Left ventricle myocardium superior (tissue), 1 donor: ENCODE data around the gene GFI1B. TPM values are rescaled to one million over a fixed set of nuclear protein-coding genes. Genes with fewer than 3 reads are reported as not detected.

ENCODE experiments used
- ATAC-seq: fragments of 200-7000 bp; cut with Tn5 transposase; one replicate; pipeline ENCODE4 v1.9.1; 2020; ENCODE audit warnings: mild to moderate bottlenecking, moderate library complexity
- DNase-seq: peaks from one replicate; pipeline ENCODE4 v3.0.0-alpha.2; 2020
- intact Hi-C: fragments of 100-400 bp; cut with micrococcal nuclease; formaldehyde crosslinking; loops from one replicate; pipeline ENCODE4 v1.11.0; 2022
- long read RNA-seq: library from polyadenylated mRNA; unstranded; transcript quantifications from one replicate; pipeline ENCODE4 v2.0.0, GENCODE V29; 2021
- total RNA-seq: library from RNA; stranded (reverse); fragmentation: NEBNext Ultra II Directional; extraction: Animal tissue kit (Norgen Biotek cat#: 25700); gene quantifications from one replicate; pipeline ENCODE4 v1.2.1, GENCODE V29; 2021
- donor health status: DM: no; HTN: yes; CAD: no; lungs with severe emphysema.

Gene GFI1B
- total RNA-seq = 0.25 TPM
- long read RNA-seq = 0 reads

DNA sequence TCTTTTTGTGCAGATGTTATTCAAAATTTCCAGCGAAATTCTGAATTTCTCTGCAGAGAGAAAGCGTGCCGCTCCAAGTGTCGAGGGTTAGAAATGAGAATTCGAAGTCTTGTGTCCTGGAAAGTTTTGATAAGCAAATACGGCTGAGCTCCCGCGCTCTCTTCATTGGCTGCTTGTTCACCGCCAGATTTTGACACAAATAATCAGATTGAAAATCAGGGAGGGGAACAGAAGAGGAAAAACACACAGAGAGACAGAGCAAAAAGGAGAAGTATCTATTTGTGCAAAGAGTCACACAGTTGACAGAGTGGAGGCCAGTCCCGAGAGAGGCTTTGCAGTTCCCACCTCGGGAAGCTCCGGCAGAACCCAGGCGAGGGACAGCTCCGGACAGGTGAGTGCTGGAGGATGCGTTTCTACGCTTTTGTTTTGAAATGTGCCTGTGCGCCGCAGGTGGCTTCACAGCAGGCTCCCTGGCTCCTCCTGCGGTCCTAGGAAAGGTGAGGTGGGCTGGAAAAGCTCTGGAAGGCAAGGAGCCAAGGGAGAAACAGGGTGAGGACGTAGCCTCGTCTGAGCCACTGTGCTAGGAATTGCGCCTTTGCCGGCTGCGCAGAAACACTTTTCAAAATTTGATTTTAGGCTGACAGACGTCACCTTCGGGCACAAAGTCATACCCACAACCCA lies at the start of gene GFI1B:
Gene GFI1B, plus strand, starts transcription at position 244 of the 681 bp plus-strand sequence. CDS start 7,985 bp downstream, outside the sequence.
- ATAC-seq (peak; percentile 15), DNase-seq (no peak)
- intact Hi-C loops = no loop called here

DNA sequence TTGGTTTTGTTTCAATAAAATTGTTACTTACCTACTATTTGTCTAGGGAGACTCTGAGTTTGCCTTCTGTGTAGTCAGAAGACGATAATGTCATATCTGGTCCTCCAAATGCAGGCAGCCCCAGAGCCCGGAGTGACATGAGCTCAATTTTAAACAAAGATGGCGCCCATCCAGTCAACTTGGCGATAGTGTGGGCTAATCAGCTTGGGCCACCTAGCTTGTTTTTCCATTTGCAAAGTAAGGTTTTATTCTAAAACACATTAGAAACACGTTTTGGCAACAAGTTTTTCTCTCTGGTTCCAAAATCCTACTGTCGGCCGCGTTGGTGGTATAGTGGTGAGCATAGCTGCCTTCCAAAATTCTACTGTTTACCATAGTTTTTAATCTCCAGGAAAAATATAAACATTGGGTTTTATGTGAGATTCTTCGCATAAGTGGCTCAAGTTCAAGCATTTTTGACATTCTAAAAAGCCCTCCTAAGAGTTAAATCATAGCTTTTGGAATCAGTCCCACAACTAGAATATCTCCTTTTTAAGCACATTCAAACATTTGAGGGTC lies 47.2 kb upstream of the GFI1B start:
- ATAC-seq (no peak), DNase-seq (no peak)
- intact Hi-C loops = no loop called here

DNA sequence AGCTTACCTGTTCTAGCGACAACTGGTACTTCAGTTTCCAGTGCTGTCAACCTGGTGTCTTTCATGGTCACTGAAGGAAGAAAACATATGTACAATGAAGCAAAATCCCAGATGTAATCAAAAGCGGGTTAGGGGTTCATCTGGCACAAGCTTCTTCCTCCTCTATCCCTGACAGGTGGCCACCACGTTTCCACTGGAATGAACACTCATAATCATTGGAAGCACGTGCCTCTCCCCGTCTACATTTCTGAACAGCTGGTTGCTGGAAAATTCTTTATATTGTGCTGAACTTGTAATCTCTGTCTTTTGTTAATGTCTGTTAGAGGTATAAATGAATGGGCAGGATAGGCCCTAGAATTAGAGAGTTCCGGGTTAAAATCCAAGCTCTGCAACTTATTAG lies 43.5 kb upstream of the GFI1B start:
- DNase-seq (no peak), ATAC-seq (no peak)
- intact Hi-C loops = no loop called here

DNA sequence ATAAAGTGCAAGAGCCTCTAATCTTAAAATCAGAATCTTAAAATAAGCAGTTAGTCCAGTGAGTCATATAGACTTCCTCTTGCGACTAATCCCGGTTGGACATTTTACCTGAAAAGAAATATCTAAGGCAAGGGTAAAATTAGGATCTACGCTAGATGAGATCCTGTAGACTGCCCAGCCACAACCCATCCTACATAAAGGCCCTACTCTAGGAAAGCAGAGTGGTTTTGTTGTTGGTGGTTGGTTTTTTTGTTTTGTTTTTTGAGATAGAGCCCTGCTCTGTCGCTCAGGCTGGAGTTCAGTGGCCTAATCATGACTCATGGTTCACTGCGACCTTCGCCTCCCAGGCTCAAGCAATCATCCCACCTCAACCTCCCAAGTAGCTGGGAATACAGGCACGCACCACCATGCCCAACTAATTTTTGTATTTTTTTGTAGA lies 41.0 kb upstream of the GFI1B start:
- intact Hi-C loops = no loop called here
- DNase-seq (no peak), ATAC-seq (no peak)

DNA sequence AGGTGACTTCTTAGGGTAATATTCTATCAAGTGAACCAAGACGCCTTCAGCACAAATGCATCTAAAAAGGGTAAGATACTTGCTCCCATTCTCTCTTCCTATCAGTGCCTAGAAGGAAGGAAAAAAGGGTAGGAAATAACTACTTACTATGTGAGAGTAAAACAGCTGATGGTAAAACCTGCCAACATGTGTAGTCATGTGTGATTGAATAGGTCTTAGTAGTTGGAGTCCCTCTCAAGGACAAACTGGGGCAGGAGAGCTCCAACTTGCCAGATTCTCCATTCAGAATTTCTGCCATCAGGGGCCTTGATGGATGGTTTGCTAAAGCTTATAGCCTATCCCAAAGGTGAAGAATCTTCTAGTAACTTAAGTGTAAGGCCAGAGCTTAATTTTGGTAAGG lies 39.3 kb upstream of the GFI1B start:
- no peak for DNase-seq
- no peak for ATAC-seq
- intact Hi-C loops = no loop called here

DNA sequence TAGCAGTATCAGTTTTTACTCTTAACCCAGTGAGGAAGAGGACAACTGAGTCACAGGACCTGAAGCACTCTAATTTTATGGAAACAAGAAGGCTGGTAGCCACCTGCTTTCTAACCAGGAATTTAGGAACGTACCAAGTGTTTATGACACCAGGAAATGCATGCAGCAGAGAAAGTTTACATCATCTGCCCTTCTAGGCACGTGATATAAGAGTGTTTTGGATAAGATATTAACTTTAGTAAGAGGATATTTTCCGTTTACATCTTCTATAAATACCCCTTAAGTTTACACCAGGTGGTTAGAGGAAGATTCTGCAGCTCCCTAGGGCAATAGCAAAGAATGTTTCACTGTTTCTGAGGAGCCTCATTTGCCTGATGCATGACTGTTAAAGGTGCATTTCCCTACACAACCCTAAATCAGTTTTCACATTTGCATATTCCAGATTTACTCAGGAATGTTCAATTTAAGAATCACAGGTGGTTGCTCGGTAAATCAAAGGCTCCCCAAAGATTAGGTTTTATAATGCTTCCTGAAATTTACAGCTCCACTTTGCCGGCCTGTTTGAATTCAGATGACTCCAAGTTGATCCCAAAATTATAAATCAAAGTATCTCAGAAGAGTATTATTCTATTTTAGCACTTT lies 35.8 kb upstream of the GFI1B start:
- intact Hi-C loops = no loop called here
- DNase-seq (no peak), ATAC-seq (no peak)

DNA sequence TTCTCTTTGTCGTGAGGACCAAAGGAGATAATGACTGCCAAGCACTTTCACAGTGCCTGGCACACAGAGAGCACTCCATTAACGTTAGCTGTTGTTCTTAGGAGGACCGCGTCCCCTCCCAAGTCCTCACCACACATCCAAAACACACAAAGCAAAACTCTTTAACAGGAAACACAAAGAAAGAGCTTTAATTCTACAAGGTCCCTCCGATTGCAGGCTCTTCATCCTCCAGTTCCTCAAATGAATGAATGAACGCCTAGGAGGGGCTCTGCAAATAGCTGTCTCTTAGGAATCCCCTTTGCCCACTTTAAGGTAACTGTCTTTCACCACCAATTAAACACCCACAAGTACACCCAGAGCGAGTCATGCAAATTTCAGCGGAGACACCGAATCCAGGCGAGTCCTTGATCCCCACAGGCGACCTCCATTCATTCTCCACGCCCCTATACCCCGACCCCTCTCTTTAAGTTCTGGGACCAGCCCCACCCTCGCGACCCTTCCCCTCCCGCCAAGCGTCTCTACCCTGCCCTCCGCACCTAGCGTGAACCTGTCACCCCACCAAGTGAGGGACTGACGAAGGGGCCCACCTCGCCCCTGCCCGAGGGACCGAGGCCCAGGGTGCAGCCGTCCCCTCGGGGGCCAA lies 34.7 kb upstream of the GFI1B start:
- peak; percentile 1 for ATAC-seq
- intact Hi-C loops = no loop called here
- no peak for DNase-seq

DNA sequence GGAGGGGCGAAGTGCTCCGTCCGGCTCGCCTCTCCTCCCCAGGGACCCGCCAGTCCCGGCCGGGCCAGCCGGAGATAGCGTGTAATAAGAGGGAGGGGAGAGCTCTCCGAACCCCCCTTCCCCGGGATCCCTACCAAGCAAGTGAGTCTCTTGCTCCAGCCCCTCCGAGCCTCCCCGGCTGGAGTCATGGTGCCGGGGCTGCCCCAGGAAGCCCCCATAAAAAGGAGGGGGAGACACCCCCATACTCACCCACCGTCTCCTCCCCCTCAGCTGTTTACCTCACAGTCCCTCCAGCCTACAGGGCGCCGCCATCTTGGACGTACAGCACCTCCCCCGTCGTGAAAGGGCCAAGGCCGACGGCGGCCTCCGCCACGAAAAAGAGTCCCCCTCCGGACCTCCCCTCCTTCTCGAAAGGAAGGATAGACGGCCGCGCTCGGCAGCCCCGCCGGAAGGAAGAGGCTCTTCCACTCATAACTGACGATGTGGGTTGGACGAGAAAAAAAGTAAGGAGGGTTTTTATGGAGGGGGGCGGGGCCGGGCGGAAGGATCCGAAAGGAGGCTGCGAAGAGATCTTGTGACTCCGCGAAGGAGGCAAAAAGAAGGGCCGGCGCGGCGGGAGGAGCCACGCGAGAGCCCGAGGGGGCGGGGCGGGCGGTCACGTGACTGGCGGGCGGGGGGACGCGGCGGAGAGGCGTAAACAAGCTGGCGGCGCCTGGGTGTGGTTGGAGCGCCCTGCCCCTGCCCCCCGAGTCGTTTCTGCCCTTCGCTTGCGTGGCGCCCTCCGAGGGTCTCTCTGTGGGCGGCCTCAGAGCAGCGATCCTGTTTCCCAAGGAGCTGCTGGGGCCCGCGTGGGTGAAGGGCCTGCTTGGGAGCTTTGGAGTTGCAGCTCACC lies 34.0 kb upstream of the GFI1B start, which contains the start of gene TSC1:
Gene TSC1, minus strand, starts transcription at position 323 of the 892 bp plus-strand sequence. CDS start 15,744 bp downstream, outside the sequence.
- DNase-seq = peak; percentile 99
- peak; percentile 91 for ATAC-seq
- intact Hi-C loops = no loop called here

DNA sequence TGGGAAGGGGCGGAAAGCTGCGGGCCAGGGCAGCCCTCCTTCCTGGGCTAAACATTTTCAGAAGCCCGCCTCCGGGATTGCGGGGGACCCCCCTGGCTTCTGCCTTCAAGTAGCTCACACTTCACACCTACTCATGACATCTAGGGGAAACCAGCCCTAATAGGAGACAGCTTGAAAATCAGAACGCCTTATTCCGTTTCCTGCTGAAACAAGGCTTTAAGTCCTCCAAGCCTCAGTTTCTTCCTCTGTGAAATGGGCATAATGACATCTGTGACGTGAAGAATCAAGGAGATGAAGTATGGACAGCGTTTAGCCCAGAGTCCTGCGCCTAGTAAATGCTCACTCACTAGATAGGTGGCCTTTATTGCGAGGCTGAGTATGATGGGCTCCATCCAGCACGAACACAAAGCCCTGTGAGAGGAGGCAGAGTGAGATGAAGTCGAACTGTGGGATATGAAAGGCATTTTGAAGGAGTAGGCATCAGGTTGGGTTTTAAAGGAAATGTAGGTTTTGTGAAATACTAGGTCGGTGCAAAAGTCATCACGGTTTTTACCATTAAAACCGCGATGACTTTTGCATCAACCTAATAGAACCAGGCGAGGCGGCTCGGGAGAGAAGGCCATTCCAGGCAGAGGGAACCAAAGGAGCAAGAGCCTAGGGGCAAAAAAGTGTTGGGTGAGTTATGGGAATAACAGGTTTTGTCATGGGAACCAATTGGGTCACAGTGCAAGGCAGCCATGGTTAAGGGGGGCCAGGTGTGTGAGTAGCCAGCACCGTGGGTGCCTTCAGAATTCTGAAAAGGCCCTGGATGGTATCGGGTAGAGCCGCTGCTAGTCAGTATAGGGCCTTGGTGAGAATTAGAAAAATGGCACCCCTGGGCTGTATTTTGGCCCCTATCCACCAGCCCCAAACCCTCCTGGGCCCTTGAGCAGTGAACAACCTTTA lies 33.0 kb upstream of the GFI1B start:
- DNase-seq = no peak
- no peak for ATAC-seq
- intact Hi-C loops = no loop called here

DNA sequence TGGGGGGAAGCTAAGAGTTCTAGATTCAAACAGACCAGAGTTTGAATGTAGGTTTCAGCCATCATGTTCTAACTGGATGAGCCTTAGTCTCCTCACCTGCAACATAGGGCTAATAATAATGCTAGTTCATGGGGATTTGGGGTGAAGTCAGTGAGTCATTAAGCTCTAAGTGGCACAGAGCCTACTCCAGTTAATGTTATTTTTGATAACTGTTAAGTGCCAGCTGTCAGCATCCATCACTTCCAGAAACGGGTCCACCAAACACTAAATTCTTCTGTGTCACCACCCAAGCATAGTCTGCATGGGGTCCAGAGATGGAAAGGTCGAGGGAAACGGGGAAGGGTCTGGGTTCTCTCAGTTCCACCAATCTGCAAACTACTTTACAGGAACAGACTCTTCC lies 32.3 kb upstream of the GFI1B start:
- intact Hi-C loops = no loop called here
- ATAC-seq (no peak), DNase-seq (no peak)

DNA sequence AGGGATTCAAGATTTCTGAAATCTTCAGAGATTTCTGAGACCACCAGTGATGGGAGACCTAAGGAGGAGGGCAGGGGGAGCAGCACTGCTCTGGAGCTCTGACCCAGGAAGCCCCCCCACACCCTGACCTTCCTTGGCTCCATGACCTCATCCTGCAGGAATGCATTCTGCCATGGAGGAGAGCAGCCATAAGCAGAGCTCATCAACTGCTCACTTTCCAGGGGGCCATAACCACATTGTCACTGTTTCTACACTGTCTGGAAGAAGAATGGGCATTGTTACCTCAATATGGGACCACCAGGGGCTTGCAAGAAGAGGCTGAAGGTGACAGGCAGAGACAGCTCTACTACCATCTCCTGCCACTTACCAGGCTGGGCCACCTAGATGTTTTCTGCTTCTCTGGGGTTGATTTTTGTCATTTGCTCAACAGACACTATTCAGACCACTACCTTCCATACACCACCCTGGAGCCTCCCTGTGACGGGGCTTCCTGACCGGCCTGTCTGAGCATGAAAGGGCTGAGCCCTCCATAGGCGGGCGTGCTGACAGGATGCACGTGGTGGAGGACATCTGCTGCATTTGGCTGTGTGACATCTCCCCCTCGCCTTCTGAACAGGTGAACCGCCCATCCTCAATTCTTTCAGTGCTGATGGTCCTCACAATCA lies 31.7 kb upstream of the GFI1B start:
- intact Hi-C loops = no loop called here
- no peak for DNase-seq

DNA sequence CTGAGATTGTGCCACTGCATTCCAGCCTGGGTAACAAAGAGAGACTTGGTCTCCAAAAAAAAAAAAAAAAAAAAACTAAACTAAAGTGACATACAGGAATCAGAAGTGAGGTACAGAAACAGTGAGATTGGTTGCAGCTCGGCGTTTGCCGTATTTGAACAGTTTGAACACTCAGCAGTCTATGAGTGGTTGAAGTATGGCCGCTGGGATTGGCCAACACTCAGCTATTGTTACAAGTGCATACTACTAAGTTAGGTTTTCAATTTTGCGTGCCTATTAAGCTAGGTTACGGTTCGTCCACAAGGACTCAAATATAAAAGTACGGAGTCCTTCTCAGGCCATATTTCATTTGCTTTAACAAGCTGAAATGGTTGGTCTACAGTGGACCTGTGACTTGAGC lies 30.7 kb upstream of the GFI1B start:
- intact Hi-C loops = no loop called here
- ATAC-seq (no peak), DNase-seq (no peak)

More for the DNA sequence above, 31.7 kb upstream of the GFI1B start:
- ATAC-seq = no peak

DNA sequence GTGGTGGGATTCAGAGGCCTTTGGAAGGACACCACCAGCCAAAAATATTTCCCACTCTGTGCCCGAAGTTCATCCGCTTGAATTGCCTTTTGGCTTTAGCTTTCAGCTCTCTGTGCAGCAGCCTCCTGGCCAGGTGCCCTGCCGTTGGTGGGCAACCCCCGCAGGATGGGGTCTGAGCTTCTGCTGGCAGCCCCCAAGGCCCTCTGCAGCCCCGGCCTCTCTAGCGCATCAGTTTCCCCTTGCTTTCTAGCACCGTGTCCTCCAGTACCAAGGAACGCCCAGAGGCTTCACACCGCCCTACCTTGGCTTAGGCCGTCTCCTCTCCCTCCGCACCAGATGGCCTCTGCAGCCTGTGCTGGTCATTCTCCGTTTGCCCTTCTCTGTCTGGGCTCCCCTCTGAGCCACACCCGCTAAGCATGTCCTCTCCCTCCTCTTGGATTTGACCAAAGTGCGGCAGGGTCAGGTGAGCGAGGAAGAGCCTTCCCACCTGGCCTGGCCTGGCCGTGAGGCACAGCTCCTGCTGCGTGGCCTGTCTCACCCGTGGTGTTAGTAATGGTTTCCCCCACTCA lies 29.9 kb upstream of the GFI1B start:
- no peak for ATAC-seq
- no peak for DNase-seq
- intact Hi-C loops = no loop called here

DNA sequence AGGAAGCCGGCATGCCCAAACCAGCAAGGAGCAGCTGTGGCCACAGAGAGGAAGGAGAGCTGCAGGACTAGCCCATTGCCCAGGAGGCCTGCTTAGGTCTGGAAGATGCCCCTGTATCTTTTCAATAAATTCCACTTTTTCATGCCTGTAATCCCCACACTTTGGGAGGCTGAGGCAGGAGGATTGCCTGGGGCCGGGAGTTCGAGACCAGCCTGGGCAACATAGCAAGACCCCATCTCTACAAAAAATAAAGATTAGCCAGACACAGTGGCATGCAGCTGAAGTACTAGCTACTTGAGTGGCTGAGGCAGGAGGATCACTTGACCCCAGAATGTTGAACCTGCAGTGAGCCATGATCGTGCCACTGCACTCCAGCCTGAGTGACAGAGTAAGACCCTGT lies 28.8 kb upstream of the GFI1B start:
- intact Hi-C loops = no loop called here
- no peak for ATAC-seq
- DNase-seq = no peak

DNA sequence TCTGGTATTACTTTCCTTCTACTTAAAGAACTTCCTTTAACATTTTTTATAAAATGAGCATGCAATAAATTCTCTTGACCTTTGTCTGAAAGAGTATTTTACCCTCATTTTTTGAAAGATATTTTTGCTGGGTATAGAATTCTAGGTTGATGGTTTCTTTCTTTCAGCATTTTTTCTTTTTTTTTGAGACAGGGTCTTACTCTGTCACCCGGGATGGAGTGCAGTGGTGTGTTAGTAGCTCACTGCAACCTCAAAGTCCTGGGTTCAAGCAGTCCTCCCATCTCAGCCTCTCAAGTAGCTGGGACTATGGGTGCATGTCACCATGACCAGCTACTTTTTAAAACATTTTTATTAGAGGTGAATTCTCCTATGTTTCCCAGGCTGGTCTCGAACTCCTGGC lies 23.4 kb upstream of the GFI1B start:
- DNase-seq (no peak), ATAC-seq (no peak)
- intact Hi-C loops = no loop called here

DNA sequence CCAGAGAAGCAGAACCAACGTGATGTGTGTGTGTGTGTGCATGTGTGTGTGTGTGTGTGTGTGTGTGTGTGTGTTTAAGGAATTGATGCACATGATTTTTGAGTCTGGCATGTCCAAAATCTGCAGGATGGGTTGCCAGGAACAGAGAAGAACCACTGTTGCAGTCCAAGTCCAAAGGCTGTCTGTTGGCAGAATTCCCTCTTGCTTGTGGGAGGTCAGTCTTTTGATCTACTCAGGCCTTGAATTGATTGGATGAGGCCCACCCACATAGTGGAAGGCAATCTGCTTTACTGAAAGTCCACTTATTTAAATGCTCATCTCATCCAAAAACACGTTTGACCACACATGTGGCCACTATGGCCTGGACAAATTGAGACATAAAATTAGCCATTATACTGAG lies 22.7 kb upstream of the GFI1B start:
- intact Hi-C loops = no loop called here
- ATAC-seq = no peak
- DNase-seq = no peak

DNA sequence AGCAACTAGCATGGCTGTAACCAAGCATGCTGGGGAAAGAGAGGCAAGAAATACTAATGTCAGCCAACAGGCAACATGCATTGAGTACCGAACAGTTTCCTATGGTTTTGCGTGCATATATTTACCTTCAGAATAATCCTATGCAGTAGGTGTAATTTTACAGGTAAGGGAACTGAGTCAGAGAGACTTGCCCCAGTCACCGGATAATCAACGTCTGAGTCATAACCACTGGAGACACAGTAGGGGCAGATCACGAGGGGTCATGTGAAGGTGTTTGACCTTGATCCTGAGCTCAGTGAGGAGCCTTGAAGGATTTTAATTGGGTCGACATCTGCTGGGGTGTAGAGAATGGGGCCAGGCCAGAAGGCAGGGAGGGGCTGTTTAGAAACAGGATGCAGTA lies 20.7 kb upstream of the GFI1B start:
- ATAC-seq = no peak
- no peak for DNase-seq
- intact Hi-C loops = no loop called here
